GM21786 (cell line): Measurements from ENCODE around the gene LGALS7B.
"Not testable (repeated sequence)": the region's sequence is repeated elsewhere in the genome, so short reads cannot be mapped to it uniquely, and the experiment has no call there.

Experiments
- ATAC-seq: cut with Tn5 transposase; IDR thresholded peaks from one replicate; pipeline ENCODE4 v1.9.1; 2021; ENCODE audit not compliant: unreplicated experiment

The LGALS7B gene

GRCh38 chr19:38769635-38770211 is 19.3 kb upstream of the LGALS7B start:
- ATAC-seq = peak; percentile 53

GRCh38 chr19:38770228-38770948 is 18.6 kb upstream of the LGALS7B start:
- not testable (repeated sequence) for ATAC-seq

GRCh38 chr19:38770949-38771275 is 18.1 kb upstream of the LGALS7B start:
- not testable (repeated sequence) for ATAC-seq

- ATAC-seq = not testable (repeated sequence)
These were observed 17.4 kb upstream of the LGALS7B start for GRCh38 chr19:38771569-38771968.

- ATAC-seq = no peak
These were observed 15.4 kb upstream of the LGALS7B start, which contains the start of gene LGALS7 for GRCh38 chr19:38773469-38774177. Gene LGALS7, minus strand, starts transcription at chr19:38773517. Its CDS starts 25 bp downstream, at chr19:38773492.

GRCh38 chr19:38774181-38774950 is 14.6 kb upstream of the LGALS7B start:
- no peak for ATAC-seq

DNA sequence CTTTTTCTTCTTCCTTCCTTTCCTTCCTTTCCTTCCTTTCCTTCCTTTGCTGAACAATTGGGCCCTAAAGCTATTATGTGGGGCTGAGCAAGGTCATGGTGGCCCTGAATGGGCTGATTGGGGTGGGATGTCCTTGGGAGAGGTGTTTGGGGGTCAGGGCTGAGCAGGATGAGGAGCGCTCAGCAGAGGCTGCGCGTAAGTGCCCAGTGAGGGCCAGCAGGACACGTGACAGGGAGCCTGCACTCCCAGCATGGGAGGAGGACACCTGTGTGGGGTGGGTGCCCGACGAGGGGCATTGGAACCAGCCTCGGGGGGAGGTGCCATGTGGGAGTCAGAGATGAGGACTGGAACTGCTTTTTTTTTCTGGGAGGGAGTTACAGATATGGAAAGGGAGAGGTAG is 10.3 kb upstream of the LGALS7B start:
- ATAC-seq = no peak

GRCh38 chr19:38780443-38780842 is 8.6 kb upstream of the LGALS7B start:
- ATAC-seq = no peak

DNA sequence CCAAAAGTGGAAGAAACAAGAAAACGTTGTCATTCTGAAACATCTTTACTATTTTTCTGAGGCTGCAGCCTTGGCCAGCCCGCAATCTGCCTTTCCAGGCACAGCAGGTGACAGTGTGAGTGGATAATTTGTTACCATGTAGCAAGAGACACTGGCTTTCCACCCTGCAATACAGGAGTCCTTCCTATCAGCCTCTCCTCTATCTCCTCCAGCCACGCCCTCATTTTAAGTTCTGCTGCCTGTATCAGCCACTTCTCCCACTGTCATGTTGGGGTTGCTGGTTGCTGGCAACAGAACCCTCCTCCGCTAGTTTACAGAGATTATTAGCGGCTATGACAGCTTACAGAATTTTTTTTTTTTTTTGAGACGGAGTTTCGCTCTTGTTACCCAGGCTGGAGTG is 7.9 kb upstream of the LGALS7B start:
- ATAC-seq = no peak

DNA sequence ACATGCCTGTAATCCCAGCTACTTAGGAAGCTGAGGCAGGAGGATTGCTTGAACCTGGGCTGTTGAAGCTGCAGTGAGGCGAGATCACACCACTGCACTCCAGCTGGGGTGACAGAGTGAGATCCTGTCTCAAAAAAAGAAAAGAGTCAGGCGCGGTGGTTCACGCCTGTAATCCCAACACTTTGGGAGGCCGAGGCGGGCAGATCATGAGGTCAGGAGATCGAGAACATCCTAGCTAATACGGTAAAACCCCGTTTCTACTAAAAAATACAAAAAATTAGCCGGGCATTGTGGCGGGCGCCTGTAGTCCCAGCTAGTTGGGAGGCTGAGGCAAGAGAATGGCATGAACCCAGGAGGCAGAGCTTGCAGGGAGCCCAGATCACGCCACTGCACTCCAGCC is 6.8 kb upstream of the LGALS7B start:
- ATAC-seq = not testable (repeated sequence)

DNA sequence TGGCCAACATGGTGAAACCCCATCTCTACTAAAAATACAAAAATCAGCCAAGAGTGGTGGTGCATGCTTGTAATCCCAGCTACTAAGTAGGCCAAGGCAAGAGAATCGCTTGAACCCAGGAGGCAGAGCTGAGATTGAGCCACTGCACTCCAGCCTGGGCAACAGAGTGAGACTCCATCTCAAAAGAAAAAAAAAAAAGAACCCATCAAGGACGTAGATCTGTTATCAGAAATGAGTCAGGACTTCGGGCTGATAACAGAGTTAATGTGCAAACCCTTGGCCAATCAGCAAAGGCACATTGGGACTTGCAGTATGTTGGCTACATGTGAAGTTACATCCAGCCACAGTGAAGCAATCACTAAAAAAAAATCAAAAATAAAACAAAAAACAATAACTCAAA is 4.8 kb upstream of the LGALS7B start:
- no peak for ATAC-seq

GRCh38 chr19:38785187-38785699 is 3.8 kb upstream of the LGALS7B start:
- ATAC-seq = no peak

DNA sequence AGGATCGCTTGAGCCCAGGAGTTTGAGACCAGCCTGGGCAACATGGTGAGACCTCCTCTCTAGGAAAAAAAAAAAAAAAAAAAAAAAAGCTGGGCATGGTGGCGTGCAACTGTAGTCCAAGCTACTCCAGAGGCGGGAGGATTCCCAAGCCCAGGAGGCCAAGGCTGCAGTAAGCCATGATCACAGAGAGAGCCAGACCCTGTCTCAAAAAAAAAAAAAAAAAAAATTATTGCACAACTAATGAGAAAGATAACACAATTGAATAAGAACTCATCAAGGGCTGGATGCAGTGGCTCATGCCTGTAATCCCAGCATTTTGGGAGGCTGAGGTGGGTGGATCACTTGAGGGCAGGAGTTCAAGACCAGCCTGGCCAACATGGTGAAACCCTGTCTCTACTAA is 2.9 kb upstream of the LGALS7B start:
- not testable (repeated sequence) for ATAC-seq

DNA sequence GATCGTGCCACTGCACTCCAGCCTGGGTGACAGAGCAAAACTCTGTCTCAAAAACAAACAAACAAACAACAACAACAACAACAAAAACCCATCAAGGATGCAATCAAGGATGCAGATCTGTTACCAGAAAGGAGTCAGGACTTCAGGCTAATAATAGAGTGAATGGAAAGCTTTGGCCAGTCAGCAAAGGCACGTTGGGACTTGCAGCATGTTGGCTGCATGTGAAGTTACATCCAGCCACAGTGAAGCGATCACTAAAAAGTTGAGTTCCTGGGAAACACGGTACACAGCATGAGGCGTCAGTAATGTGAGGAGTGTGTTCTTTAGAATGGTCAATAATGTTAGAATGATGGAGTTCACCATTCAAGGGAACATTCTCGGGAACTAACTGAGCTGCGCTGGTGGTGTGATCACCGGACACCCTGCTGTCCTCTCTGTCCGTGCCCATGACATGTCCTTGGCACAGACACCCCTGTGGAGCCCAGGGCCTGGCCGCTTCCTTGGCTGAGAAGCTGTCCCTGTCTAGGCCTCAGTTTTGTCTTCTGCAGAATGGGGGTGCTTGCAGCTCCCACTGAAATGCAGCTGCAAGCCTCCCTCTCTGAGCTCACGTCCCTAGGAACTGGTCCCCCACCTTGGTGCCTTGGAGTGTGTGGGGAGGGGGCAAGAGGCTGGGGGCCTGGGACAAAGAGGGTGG is 2.3 kb upstream of the LGALS7B start:
- no peak for ATAC-seq

DNA sequence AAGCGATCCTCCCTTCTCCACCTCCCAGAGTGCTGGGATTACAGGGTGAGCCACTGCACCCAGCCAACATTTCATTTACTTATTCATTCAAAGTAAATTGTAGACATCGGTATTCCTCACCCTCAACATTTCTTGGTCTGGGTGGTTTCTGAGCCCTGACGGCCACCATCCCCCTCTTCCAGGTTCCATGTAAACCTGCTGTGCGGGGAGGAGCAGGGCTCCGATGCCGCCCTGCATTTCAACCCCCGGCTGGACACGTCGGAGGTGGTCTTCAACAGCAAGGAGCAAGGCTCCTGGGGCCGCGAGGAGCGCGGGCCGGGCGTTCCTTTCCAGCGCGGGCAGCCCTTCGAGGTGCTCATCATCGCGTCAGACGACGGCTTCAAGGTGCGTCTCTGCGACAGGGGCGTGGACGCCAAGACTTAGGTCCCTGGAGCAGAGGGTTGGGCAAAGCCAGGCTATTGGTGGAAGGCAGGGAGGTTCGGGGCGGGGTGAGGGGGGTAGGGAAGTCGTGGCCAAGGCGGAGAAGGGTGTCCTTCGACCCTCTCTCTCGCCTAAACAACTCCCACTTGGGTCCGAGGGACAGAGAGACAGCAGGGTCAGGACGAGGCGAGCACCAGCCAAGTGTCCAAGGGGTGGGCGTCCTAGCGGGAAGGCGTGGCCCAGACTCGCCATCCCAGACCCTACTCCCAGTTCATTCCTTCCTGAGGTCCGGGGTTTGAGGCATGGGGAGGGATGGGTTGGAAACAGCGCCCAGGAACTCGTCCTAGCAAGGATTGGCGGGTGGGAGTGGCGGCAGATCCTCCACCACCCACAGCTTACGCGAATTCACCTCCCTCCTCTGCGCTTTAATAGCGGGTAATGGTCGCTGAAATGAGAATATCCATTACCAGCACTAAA is 1.8 kb downstream of the LGALS7B start:
- not testable (repeated sequence) for ATAC-seq

- ATAC-seq = not testable (repeated sequence)
These were observed 2.6 kb downstream of the LGALS7B start for GRCh38 chr19:38791451-38792064.

DNA sequence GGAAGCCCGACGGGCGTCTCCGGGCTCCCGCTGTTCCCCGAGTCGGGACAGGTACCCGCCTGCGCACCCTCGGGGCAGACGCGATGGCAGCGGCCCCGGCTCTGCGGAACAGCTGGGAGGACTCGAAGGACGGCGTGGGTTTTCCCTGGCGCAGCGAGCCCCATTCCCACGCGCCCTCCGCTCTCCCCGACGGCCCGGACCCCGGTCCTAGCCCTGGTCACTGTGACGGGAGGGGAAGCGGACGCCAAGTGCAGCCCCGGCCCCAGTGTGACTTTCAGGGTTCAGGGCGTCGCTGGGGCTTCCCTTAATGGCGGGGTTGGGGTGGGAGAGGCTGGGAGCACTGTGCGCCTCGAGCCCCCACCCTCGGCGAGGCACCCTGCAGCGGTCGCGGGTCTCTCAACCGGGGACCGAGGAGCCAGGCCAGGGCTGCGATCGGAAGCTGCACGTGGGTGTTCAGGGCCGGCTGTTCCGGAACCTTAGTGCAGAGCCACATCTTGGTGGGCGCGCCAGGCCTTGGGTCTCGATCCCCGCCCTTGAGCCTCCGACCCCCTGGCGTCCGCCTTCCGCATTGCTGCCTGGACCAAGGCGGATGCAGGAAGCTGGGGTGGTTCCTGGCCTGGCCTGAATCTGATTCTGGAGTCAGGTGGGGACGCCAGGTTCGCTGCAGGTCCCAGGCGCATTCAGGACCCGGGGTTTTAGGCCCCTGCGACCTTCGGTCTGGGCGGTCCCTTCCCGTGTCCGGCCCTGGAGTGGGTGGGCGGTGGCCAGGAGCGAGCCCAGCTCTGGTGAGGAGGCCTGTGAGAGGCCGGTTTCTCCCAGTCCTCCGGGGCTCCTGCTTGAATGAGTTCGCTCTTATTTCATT is 3.5 kb downstream of the LGALS7B start:
- no peak for ATAC-seq

DNA sequence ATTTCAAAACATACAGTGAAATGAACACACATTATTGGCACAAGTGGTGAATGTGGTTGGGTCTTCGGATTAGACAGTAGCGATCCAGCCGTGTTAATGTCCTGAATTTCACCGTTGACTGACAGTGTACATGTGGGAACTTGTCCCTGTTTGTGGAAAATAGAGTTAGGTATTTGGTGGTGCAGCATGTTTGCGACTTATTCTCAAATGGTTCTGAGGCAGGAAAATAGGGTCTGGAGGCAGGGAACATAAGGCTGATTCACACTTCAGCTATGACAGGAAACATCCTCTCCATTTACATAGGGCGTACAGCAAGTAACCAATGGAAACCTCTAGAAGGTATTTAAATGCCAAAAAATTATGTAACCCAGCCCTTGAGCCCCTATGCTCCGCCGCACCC is 4.2 kb downstream of the LGALS7B start:
- ATAC-seq = no peak
